CD8-positive, alpha-beta memory T cell (primary cell): ENCODE measurements around the gene TAS2R4. TPM values are rescaled to one million over a fixed set of nuclear protein-coding genes. Genes with fewer than 3 reads are reported as not detected.

Experiments used
- polyA plus RNA-seq: library from polyadenylated mRNA; unstranded; fragments of 300-500 nt; fragmentation: Illumina TruSeq; gene quantifications from one replicate; pipeline ENCODE4 v1.2.3, GENCODE V29; 2021
- total RNA-seq, 2 experiments: library from RNA; stranded (reverse); gene quantifications; one replicate each; pipeline ENCODE4 v1.2.3, GENCODE V29; 2021

The TAS2R4 gene
- total and polyA plus RNA-seq, 3 experiments from 2014 or later, result 0.62 to 0.92 TPM; not detected in 1

Other genes starting within 250 kb of the TAS2R4 start
- gene AGK, start 225.3 kb upstream of the TAS2R4 start, total RNA-seq, result 10 to 100 TPM; 88.5 to 94.3 TPM
- 42.8 TPM for gene AGK, start 225.3 kb upstream of the TAS2R4 start, polyA plus RNA-seq
- 10 to 100 TPM; 25.9 to 27.4 TPM for gene DENND11, start 74.5 kb upstream of the TAS2R4 start, total RNA-seq
- gene DENND11, start 74.5 kb upstream of the TAS2R4 start, polyA plus RNA-seq, result 17.3 TPM
- gene WEE2, start 68.3 kb upstream of the TAS2R4 start, total RNA-seq, result not detected
- gene WEE2, start 68.3 kb upstream of the TAS2R4 start, polyA plus RNA-seq, result not detected
- gene SSBP1, start 38.3 kb upstream of the TAS2R4 start, total RNA-seq, result 100 to 1,000 TPM; 284 to 291 TPM
- 331 TPM for gene SSBP1, start 38.3 kb upstream of the TAS2R4 start, polyA plus RNA-seq
- 1 to 10 TPM in 1 of 2 experiments, under 1 TPM in 1; 0.98 to 1.0 TPM for gene TAS2R3, start 12.6 kb upstream of the TAS2R4 start, total RNA-seq
- not detected for gene TAS2R3, start 12.6 kb upstream of the TAS2R4 start, polyA plus RNA-seq
- gene TAS2R5, start 13.5 kb downstream of the TAS2R4 start, total RNA-seq, result 1 to 10 TPM in 1 of 2 experiments, under 1 TPM in 1; 0.88 to 1.3 TPM
- gene TAS2R5, start 13.5 kb downstream of the TAS2R4 start, polyA plus RNA-seq, result not detected
- gene PRSS37, start 64.8 kb downstream of the TAS2R4 start, total RNA-seq, result not detected
- not detected for gene PRSS37, start 64.8 kb downstream of the TAS2R4 start, polyA plus RNA-seq
- gene OR9A4, start 139.7 kb downstream of the TAS2R4 start, total RNA-seq, result not detected
- not detected for gene OR9A4, start 139.7 kb downstream of the TAS2R4 start, polyA plus RNA-seq
- gene CLEC5A, start 170.3 kb downstream of the TAS2R4 start, total RNA-seq, result under 1 TPM; 0.24 to 0.29 TPM
- not detected for gene CLEC5A, start 170.3 kb downstream of the TAS2R4 start, polyA plus RNA-seq
- not detected for gene TAS2R38, start 197.1 kb downstream of the TAS2R4 start, total RNA-seq
- gene TAS2R38, start 197.1 kb downstream of the TAS2R4 start, polyA plus RNA-seq, result not detected
- gene MGAM, start 219.2 kb downstream of the TAS2R4 start, total RNA-seq, result not detected
- not detected for gene MGAM, start 219.2 kb downstream of the TAS2R4 start, polyA plus RNA-seq